HG02970 (cell line): Measurements from ENCODE around the gene KCNH6.

ENCODE experiments used
- ATAC-seq: cut with Tn5 transposase; IDR thresholded peaks from one replicate; pipeline ENCODE4 v1.9.1; 2021; ENCODE audit warnings: mild to moderate bottlenecking, moderate library complexity, moderate number of reproducible peaks; ENCODE audit not compliant: unreplicated experiment, low FRiP score

KCNH6 gene

GRCh38 chr17:63505341-63505740, 17.8 kb upstream of the KCNH6 start:
- ATAC-seq: no peak

- ATAC-seq: no peak
Observed at GRCh38 chr17:63506627-63507026, 16.5 kb upstream of the KCNH6 start.

GRCh38 chr17:63511331-63511730, 11.8 kb upstream of the KCNH6 start:
- ATAC-seq: no peak

GRCh38 chr17:63512388-63512787, 10.8 kb upstream of the KCNH6 start:
- no peak for ATAC-seq

- ATAC-seq: no peak
Observed at GRCh38 chr17:63512896-63513644, 10.1 kb upstream of the KCNH6 start.

GRCh38 chr17:63514477-63514876, 8.7 kb upstream of the KCNH6 start:
- ATAC-seq: no peak

- no peak for ATAC-seq
Observed at GRCh38 chr17:63514974-63515373, 8.2 kb upstream of the KCNH6 start.

- no peak for ATAC-seq
Observed at GRCh38 chr17:63515426-63515825, 7.7 kb upstream of the KCNH6 start.

- ATAC-seq: no peak
Observed at GRCh38 chr17:63516910-63517824, 6.0 kb upstream of the KCNH6 start.

GRCh38 chr17:63517825-63518534, 5.2 kb upstream of the KCNH6 start:
- ATAC-seq: no peak

GRCh38 chr17:63519116-63519881, 3.9 kb upstream of the KCNH6 start:
- ATAC-seq: no peak

GRCh38 chr17:63519972-63520882, 2.9 kb upstream of the KCNH6 start:
- ATAC-seq: no peak

GRCh38 chr17:63524051-63524450, 893 bp downstream of the KCNH6 start:
- ATAC-seq: no peak

- ATAC-seq: no peak
Observed at GRCh38 chr17:63525190-63525946, 2.2 kb downstream of the KCNH6 start.

GRCh38 chr17:63526861-63527260, 3.7 kb downstream of the KCNH6 start:
- ATAC-seq: no peak

- no peak for ATAC-seq
Observed at GRCh38 chr17:63528183-63528582, 5.0 kb downstream of the KCNH6 start.

- ATAC-seq: no peak
Observed at GRCh38 chr17:63529711-63530556, 6.8 kb downstream of the KCNH6 start.
